ENCODE results near the gene WDR46.

- TF ChIP-seq CTCF (IDR thresholded peaks at IDR 0.05) (no peak), POLR2A (IDR thresholded peaks at IDR 0.05) (no peak)
Observed at GRCh38 chr6:33336495-33336894, 47.5 kb upstream of the WDR46 start.

Measured in breast epithelium (tissue), 3 donors.